ENCODE results near the gene CABLES1. TPM values are rescaled to one million over a fixed set of nuclear protein-coding genes. Genes with fewer than 3 reads are reported as not detected.

The CABLES1 gene
- total and polyA plus RNA-seq, 2 of the 8 experiments (the other 6 are each of a cell fraction or from before 2014, with no cell fraction given): 9.2 to 26.4 TPM

- H2BK20ac ChIP-seq (ENCODE audit: low read length): no peak overlapping the region
- H3K36me3 ChIP-seq (ENCODE audit: control insufficient read depth in 2 of 4, insufficient read depth in 4 of 4, low read length in 3 of 4): no peaks in the 10 kb centered on the region; a peak in 1 of 8 replicates
- no peak overlapping the region for H2AK5ac ChIP-seq (ENCODE audit: low read depth, low read length)
- no peak overlapping the region for H4K5ac ChIP-seq (ENCODE audit: insufficient read length, low read depth, low read length)
- H3K23me2 ChIP-seq (ENCODE audit: low read depth, low read length): peaks cover 3% of the 10 kb centered on the region; the same call in 1 of the 2 replicates
- peaks cover 0 to 6% (median 3%) of the 10 kb centered on the region in 4 experiments; a peak in 3 of 7 replicates for H3K4me1 ChIP-seq (replicated peaks in 1 of 4; ENCODE audit: control insufficient read depth in 3 of 4, insufficient read depth in 4 of 4, low read length in 3 of 4)
- peaks cover 0 to 2% of the 10 kb centered on the region in 2 experiments for H4K20me1 ChIP-seq (replicated peaks in 1 of 2; ENCODE audit: control insufficient read depth in 1 of 2, insufficient read depth in 2 of 2, low read length in 2 of 2)
- H3K9me3 ChIP-seq (ENCODE audit: insufficient read depth in 2 of 2, low read depth in 1 of 2, low read length in 1 of 2): peaks cover 20 to 32% of the 10 kb centered on the region in 2 experiments
- no peak overlapping the region for H3K4me3 ChIP-seq (ENCODE audit: extremely low read depth in 1 of 4, insufficient read depth in 2 of 4, low read depth in 3 of 4, low read length in 4 of 4)
- no peak overlapping the region for H3K4ac ChIP-seq (replicated peaks; ENCODE audit: insufficient read length, low read depth, low read length)
- no peak overlapping the region for H2BK15ac ChIP-seq (ENCODE audit: low read length)
- FAIRE-seq (no peak), DNase-seq (ENCODE audit: low read depth in 1 of 2, low spot score in 2 of 2) (no peak)
- H3K23ac ChIP-seq (ENCODE audit: insufficient read length): no peak overlapping the region
- ChIA-PET CTCF (ENCODE audit: partially characterized antibody) (interaction anchor here (0.8 kb wide), 1 partner anchor 108 kb away, joined by 3 read pairs; no protein-coding TSS in a partner anchor), POLR2A (ENCODE audit: partially characterized antibody) (interaction anchor here (1.2 kb wide), 1 partner anchor 12 kb away, joined by 6 read pairs; no protein-coding TSS in a partner anchor)
- no peak overlapping the region for H2BK120ac ChIP-seq (replicated peaks; ENCODE audit: low read depth, low read length)
- TF ChIP-seq SRF (IDR thresholded peaks at IDR 0.05; ENCODE audit: low read depth, low read length) (no peak), CHD1 (IDR thresholded peaks at IDR 0.05; ENCODE audit: low read depth, low read length) (no peak), RFX5 (IDR thresholded peaks at IDR 0.05; ENCODE audit: borderline replicate concordance, low read depth, low read length) (no peak), TAF1 (IDR thresholded peaks at IDR 0.05; ENCODE audit: low read depth, low read length) (no peak)
- no peak overlapping the region for H3K9ac ChIP-seq (replicated peaks in 1 of 4; ENCODE audit: extremely low read depth in 1 of 4, low read depth in 3 of 4, low read length in 3 of 4)
- no peaks in the 10 kb centered on the region for H3K79me2 ChIP-seq (ENCODE audit: control insufficient read depth in 1 of 2, insufficient read depth in 2 of 2, low read length in 2 of 2)
- H4K91ac ChIP-seq (replicated peaks; ENCODE audit: insufficient read length, low read length): no peak overlapping the region
- no peaks in the 10 kb centered on the region for H3K27me3 ChIP-seq (replicated peaks in 1 of 4; ENCODE audit: control insufficient read depth in 3 of 4, extremely low read depth in 1 of 4, insufficient read depth in 3 of 4, low read length in 3 of 4)
- WGBS, 2 experiments (ENCODE audit: extremely low coverage in 1 of 2, insufficient coverage in 1 of 2, insufficient read length in 1 of 2, insufficient replicate concordance in 2 of 2, low coverage in 1 of 2, low lambda C conversion rate in 2 of 2, missing lambda C conversion rate in 1 of 2): 89% methylated on average over 4 of the region's 4 CpGs; no CpG with 5 or more reads in 1 of the 2 experiments
- H3K79me1 ChIP-seq (ENCODE audit: low read depth, low read length): no peaks in the 10 kb centered on the region
- H2AFZ ChIP-seq (ENCODE audit: low read length): no peak overlapping the region
- no peak overlapping the region for H3K56ac ChIP-seq (replicated peaks; ENCODE audit: insufficient read length, low read depth, low read length)
- no peak overlapping the region for H3K27ac ChIP-seq (ENCODE audit: low read depth, low read length)
- H2BK12ac ChIP-seq (ENCODE audit: low read depth, low read length): no peak overlapping the region
- no peak overlapping the region for H3K14ac ChIP-seq (ENCODE audit: insufficient read length)
- H2BK5ac ChIP-seq (ENCODE audit: low read depth, low read length): no peak overlapping the region
- no peak overlapping the region for H4K8ac ChIP-seq (ENCODE audit: extremely low read depth, insufficient read depth, low read length)
- no peak overlapping the region for H3K18ac ChIP-seq (ENCODE audit: extremely low read depth, low read length)
- no peak overlapping the region for H3K4me2 ChIP-seq (ENCODE audit: insufficient read depth in 1 of 2, low read depth in 2 of 2, low read length in 2 of 2)
Observed at GRCh38 chr18:23270986-23271680, 135.8 kb downstream of the CABLES1 start.
